PFSK-1 (cell line): ENCODE data around the gene PLEKHG3.

Experiments used
- FOXP2 ChIP-seq: optimal IDR thresholded peaks from 2 replicates; pipeline ENCODE3; 2011; ENCODE audit warnings: borderline replicate concordance, control low read depth, inconsistent platforms; ENCODE audit not compliant: insufficient read depth; ENCODE audit errors: extremely low read length, extremely low read depth
- POLR2AphosphoS5 ChIP-seq: IDR thresholded peaks from 2 replicates; pipeline ENCODE4 v1.6.1; 2012; ENCODE audit warnings: low read depth, mild to moderate bottlenecking, control low read depth, low read length, moderate library complexity
- SIN3A ChIP-seq: IDR thresholded peaks from 2 replicates; pipeline ENCODE4 v1.6.1; 2012; ENCODE audit warnings: mild to moderate bottlenecking, low read length, moderate library complexity, borderline replicate concordance; ENCODE audit not compliant: insufficient read depth
- TAF1 ChIP-seq: IDR thresholded peaks from 2 replicates; pipeline ENCODE4 v1.6.1; 2012; ENCODE audit warnings: low read length, control low read depth, borderline replicate concordance; ENCODE audit not compliant: insufficient read depth
- TF ChIP-seq, protein P1 (sequence below), 2 experiments: IDR thresholded peaks; 2 replicates each; pipeline versions ENCODE4 v1.6.1 to v1.8.0; 2011 to 2012; ENCODE audit warnings: low read depth in 2 of 2, low read length in 2 of 2, control low read depth in 1 of 2, inconsistent platforms in 1 of 2, mild to moderate bottlenecking in 1 of 2, moderate library complexity in 1 of 2; ENCODE audit not compliant: insufficient read depth in 1 of 2

The PLEKHG3 gene

DNA sequence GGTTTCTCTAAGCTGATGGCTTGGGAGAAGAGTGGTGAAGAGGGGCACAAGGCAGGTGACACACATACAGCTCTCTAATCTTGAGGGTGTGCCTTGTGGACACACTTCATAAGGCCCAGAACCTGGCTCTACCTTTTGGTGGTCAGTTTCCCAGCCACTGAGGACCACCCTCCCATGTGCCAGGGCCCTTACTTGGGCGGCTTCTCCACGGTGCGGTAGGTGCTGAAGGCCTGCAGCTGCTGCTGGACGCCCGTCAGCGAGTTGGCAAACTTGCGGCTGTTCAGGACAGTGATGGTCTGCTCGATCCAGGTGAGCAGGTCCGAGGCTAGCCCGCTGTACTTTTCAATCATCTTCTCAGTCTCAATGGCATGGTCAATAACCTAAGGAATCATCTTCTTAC, 95.3 kb downstream of the PLEKHG3 start:
- TF ChIP-seq TAF1 = no peak
- TF ChIP-seq POLR2AphosphoS5 = no peak
- TF ChIP-seq, protein P1, sequence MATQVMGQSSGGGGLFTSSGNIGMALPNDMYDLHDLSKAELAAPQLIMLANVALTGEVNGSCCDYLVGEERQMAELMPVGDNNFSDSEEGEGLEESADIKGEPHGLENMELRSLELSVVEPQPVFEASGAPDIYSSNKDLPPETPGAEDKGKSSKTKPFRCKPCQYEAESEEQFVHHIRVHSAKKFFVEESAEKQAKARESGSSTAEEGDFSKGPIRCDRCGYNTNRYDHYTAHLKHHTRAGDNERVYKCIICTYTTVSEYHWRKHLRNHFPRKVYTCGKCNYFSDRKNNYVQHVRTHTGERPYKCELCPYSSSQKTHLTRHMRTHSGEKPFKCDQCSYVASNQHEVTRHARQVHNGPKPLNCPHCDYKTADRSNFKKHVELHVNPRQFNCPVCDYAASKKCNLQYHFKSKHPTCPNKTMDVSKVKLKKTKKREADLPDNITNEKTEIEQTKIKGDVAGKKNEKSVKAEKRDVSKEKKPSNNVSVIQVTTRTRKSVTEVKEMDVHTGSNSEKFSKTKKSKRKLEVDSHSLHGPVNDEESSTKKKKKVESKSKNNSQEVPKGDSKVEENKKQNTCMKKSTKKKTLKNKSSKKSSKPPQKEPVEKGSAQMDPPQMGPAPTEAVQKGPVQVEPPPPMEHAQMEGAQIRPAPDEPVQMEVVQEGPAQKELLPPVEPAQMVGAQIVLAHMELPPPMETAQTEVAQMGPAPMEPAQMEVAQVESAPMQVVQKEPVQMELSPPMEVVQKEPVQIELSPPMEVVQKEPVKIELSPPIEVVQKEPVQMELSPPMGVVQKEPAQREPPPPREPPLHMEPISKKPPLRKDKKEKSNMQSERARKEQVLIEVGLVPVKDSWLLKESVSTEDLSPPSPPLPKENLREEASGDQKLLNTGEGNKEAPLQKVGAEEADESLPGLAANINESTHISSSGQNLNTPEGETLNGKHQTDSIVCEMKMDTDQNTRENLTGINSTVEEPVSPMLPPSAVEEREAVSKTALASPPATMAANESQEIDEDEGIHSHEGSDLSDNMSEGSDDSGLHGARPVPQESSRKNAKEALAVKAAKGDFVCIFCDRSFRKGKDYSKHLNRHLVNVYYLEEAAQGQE (IDR thresholded peaks at IDR 0.05; ENCODE audit: insufficient read depth in 1 of 2, low read depth in 2 of 2, low read length in 2 of 2) = no peak
- TF ChIP-seq FOXP2 = no peak
- TF ChIP-seq SIN3A = no peak
